Measurements from ENCODE around the gene SAMD4A.

GRCh38 chr14:54580933-54581332 is 14.0 kb downstream of the SAMD4A start:
- TF ChIP-seq CTCF (IDR thresholded peaks at IDR 0.05; ENCODE audit: insufficient read depth, low read length), result no peak
- TF ChIP-seq POLR2AphosphoS5 (IDR thresholded peaks at IDR 0.05; ENCODE audit: low read depth), result no peak
- no peak for TF ChIP-seq SPI1 (IDR thresholded peaks at IDR 0.05; ENCODE audit: borderline replicate concordance, low read depth)
- TF ChIP-seq REST (IDR thresholded peaks at IDR 0.05; ENCODE audit: insufficient replicate concordance, low read depth), result no peak

Measured in HL-60 (cell line).